ENCODE measurements around the gene GPR157.

- TF ChIP-seq POLR2AphosphoS5 (IDR thresholded peaks at IDR 0.05; ENCODE audit: low read depth, low read length) = no peak
- TF ChIP-seq SPI1 (IDR thresholded peaks at IDR 0.05; ENCODE audit: low read depth, low read length) = no peak
- no peak for TF ChIP-seq POLR2A (IDR thresholded peaks at IDR 0.05; ENCODE audit: low read depth, low read length)
- TF ChIP-seq TAF1 (IDR thresholded peaks at IDR 0.05; ENCODE audit: low read depth, low read length) = no peak
Observed at GRCh38 chr1:9084906-9085305, 44.0 kb downstream of the GPR157 start.
